GM21717 (cell line): ENCODE measurements around the gene EXOC7.
"Not testable (repeated sequence)": the region's sequence is repeated elsewhere in the genome, so short reads cannot be mapped to it uniquely, and the experiment has no call there.

ENCODE experiments used
- ATAC-seq: cut with Tn5 transposase; IDR thresholded peaks from one replicate; pipeline ENCODE4 v1.9.1; 2021; ENCODE audit warnings: mild to moderate bottlenecking, moderate library complexity; ENCODE audit not compliant: unreplicated experiment

EXOC7 gene

DNA sequence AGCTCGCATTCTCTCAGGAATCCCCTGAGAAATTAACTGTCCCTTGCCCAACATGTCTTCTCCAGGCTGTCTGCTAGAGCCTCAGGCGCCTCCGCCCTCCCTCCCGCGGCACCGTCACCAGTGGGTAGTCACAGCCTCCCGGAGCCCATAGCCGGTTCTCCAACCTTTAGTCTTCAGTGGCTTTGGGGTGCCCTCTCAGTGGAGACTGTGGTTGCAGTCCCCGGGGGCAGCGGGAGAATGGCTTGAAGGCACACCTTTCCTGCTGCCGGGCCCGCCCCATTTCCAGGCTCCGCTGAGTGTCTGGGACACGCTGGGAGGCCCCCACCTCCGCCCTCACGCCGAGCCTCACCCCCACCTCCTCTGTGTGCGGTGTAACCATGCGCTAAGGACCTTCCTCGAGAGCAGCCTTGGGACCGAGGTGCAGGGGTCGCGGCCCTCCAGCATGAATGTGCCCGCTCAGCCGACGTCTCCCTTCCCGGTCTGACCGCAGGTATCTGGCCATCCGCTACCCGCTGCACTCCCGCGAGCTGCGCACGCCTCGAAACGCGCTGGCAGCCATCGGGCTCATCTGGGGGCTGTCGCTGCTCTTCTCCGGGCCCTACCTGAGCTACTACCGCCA, 27.3 kb downstream of the EXOC7 start:
- no peak for ATAC-seq

DNA sequence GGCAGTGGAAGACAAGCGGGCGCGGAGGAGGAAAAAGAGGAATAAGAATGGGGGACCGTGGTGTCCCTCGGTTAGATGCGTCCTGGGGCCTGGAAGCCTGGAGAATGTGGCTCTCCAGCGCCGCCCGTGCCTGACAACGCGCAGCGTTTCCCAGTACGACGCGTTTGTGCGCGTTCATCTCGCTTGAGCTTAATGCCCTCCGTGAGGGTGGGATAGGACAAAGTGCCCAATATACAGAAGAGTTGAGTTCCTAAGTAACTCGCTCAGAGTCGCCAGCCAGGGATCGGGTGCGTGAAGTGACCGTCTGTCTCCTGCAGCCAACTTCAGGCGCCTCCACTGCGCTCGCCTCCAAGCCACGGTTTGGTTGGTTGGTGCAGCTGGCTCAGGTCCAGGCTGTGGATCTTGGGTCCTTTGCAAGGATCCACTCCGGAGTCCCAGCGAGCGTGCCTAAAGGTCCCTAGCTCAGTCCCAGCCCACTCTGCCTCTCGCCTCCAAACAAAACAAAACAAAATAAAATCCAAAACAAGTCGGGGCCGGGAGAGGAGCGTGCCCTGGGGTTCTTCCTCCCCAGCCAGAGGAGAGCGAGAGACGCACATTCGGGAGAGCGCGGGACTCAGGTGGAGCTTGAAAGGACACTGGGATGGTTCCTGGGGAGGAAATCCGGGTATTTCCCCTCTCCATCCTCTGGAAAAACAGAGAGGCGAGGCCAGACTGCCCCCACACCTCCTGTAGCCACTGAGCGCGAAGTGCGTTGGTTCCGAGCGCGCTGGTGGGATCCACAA, 28.0 kb downstream of the EXOC7 start:
- no peak for ATAC-seq

DNA sequence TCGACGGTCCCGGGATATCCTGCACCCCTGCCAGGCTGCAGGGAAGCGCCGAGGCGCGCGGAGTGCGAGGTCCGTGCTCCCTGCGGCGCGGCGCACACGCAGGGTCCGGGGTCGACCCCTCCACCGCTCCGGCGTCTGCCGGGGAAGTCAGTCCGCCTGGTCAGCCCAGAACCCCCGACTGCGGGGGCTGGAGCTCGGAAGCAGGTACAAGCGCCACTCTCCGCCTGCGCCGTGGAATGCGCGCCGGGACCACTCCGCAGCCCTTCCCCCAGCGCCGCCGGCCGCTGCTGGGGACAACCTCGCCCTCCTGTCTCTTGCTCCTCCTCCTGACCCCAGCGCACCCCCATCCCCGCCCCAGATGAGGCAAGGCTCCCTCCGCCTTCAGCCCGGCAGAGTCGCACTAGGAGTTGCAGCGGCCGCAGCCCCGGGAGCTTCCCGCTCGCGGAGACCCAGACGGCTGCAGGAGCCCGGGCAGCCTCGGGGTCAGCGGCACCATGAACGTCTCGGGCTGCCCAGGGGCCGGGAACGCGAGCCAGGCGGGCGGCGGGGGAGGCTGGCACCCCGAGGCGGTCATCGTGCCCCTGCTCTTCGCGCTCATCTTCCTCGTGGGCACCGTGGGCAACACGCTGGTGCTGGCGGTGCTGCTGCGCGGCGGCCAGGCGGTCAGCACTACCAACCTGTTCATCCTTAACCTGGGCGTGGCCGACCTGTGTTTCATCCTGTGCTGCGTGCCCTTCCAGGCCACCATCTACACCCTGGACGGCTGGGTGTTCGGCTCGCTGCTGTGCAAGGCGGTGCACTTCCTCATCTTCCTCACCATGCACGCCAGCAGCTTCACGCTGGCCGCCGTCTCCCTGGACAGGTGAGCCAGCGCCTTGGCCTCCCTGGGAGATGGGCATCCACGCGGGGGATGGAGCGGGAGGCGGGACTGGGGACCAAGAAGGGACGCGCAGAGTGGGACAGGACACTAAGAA, 28.9 kb downstream of the EXOC7 start, which contains the start of gene GALR2:
Gene GALR2, plus strand, starts transcription at position 392 of the 974 bp plus-strand sequence. Its CDS starts 103 bp downstream, at position 495.
- ATAC-seq = no peak

GRCh38 chr17:76072148-76072858, 31.3 kb downstream of the EXOC7 start, which contains the start of gene SRP68:
SRP68 (minus strand) TSS chr17:76072517; CDS start chr17:76072491, 26 bp downstream.
- peak; percentile 83 for ATAC-seq

DNA sequence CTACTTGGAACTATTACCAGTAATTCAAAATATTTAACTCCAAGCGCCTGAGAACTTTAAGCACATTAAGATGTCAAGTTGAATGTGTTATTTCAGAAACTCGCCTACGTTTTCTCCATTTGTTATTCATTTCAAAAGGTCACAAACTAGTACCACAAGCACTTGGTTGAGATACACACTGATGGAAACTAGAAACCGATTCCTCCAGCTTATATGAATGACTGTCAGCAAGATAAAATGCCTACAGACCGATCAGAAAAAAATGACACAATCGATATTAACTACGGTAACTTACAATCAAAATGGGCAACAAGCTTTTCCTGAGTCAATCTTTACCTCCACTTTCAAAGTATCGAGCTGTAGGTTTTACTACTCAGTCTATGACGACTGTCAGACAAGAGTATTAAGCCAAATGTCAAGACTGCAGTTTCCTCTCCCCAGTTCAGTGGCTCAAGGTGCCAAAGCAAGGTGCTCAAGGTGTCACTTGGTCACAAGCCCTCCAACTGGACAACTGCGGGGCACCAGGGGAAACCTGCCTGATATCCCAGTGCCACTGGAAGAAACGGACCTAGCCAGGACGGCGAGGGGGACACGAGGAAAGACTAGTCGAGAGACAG, 31.9 kb downstream of the EXOC7 start:
- no peak for ATAC-seq

GRCh38 chr17:76065775-76066174, 37.8 kb downstream of the EXOC7 start:
- no peak for ATAC-seq

DNA sequence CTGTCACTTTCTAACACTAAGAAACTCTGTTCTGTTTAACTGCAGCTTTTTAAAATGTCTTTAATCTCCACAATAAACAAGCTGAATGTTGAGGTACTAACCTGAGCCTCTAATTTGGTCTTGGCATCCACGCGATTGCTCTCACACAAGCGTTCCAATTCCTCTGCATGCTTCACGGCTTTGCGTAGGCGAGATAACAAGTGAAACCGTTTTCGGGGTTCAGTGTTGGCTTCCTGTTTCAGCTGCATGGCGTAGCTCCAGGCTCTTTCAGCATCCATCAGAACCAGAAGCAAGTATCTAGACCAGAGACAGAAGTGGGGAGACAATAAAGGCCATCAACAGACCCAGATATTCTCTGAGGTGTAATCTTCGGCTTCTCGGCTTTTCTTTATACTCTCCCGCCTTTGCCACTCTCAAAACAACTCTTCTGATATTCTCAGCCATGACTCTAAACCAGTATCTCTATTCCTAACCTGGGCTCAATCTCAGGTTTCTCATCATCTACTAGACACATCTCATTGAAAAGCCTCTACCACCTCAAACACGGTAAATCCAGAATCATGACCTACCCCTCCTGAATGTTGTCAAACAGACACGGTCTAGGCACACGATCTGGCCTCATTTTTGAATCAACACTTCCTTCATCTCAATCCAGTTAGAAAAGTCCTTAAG, 39.6 kb downstream of the EXOC7 start:
- ATAC-seq = no peak

DNA sequence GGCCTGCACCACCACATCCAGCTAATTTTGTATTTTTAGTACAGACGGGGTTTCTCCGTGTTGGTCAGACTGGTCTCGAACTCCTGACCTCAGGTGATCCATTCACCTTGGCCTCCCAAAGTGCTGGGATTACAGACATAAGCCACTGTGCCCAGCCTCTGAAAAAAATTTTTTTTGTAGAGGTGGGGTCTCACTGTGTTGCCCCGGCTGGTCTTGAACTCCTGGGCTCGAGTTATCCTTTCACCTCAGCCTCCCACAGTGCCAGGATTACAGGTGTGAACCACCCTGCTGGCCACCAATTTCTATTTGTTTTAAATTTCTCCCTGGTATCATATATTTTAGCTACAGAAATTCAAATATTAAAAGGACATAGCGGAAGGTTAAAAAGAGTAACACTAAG, 45.3 kb downstream of the EXOC7 start:
- not testable (repeated sequence) for ATAC-seq

GRCh38 chr17:76056882-76057281, 46.7 kb downstream of the EXOC7 start:
- ATAC-seq = no peak

GRCh38 chr17:76054112-76054476, 49.5 kb downstream of the EXOC7 start:
- no peak for ATAC-seq

DNA sequence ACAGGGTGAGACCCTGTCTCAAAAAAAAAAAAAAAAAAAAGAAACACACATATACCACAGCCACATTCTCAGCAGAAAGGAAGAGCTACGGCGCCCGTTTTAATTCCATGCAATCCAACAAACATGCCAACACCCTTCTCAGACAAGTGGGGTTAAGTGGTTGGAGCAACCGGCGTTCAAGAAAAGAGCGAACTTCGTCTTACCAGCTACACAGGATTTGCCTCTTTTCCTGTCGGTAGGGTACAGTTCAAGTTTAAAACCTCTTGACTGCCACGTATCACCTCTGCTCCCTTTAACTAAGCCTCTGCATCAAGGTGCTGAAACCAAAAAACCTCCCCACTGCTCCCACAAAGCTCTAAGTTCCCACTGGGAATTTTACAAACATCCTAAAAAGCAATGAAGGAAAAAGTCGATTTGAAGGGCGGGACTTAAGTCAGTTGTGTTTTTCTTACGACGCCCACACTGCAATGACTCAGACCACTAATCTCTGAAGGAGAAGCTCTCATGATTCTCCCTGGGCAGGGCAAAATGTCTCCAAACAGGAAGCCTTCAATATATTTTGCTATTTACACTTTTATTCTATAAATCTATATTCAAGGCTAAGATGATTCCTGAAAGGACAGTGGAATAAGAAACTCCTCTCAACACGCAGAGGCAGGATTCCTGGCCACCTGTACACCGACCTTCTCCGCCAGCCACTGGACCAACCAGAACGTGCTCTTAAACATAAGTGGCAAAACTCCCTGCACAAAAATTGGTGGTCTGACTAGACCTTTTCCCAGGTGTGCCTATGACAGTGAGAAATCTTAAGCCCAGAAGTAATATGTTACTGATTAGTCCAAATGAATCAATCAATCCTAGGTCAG, 50.1 kb downstream of the EXOC7 start:
- no peak for ATAC-seq

- no peak for ATAC-seq
Measured at GRCh38 chr17:76051561-76051960, 52.0 kb downstream of the EXOC7 start.

- ATAC-seq = no peak
Measured at GRCh38 chr17:76050538-76051467, 52.8 kb downstream of the EXOC7 start.

GRCh38 chr17:76049836-76050537, 53.6 kb downstream of the EXOC7 start:
- no peak for ATAC-seq

DNA sequence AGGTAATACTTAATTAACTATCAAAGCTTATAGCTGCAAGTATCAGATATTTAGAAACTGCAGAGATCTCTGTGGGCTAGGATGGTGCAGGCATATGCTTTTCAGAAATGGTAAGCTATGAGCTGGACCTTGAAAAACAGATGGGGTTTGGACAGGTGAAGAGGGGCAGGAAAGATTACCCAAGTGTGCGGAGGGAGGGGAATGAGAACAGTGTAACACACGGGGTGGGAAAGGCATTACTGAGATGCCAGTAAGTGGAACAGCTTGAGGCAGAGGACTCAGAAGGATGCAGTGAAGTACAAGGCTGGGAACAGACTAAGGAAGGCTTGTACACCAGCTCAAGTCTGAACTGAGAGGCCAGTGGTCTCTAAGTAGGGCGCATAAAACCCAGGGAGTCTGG, 54.3 kb downstream of the EXOC7 start:
- ATAC-seq = no peak

DNA sequence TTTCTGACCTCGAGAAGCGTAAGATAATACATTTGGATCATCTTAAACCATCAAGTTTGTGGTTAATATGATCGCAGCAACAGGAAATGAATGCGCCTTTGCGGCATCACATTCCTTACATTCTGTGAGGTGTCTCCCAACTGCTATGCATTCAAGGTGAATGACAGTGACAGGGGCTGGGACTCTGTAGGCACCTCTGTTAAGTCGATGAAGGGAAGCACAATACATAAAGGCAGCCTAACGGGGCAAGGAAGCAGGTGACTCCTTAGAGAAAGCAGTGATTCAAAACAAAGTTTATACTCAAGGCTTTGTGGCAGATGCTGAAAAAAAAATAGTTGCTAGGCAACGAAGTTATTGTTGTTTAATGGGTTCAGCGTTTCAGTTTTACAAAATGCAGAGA, 54.9 kb downstream of the EXOC7 start:
- ATAC-seq = no peak

GRCh38 chr17:76048025-76048605, 55.5 kb downstream of the EXOC7 start:
- ATAC-seq = no peak
